Fibroblast of mammary gland (primary cell): Measurements from ENCODE around the gene DNAJC2.

Experiments
- DNase-seq: peaks from one replicate; pipeline ENCODE4 v3.0.0-alpha.2; 2010; ENCODE audit warnings: low read depth
- H3K4me3 ChIP-seq: 2 replicates; pipeline ENCODE4 v1.5.1; 2011; ENCODE audit warnings: low read depth, mild to moderate bottlenecking, low read length, moderate library complexity; ENCODE audit not compliant: control insufficient read depth
- CTCF ChIP-seq: conservative IDR thresholded peaks from 2 replicates; pipeline ENCODE4 v1.5.1; 2011; ENCODE audit warnings: low read depth, low read length, inconsistent platforms; ENCODE audit not compliant: control insufficient read depth, insufficient read depth

Gene DNAJC2

GRCh38 chr7:103343332-103343731 is 1.2 kb downstream of the DNAJC2 start:
- no peak for TF ChIP-seq CTCF
- peak overlapping the region; percentile 90 for H3K4me3 ChIP-seq
- no peak for DNase-seq

- no peak overlapping the region for H3K4me3 ChIP-seq
- DNase-seq: no peak
- TF ChIP-seq CTCF: no peak
Measured at GRCh38 chr7:103341466-103341865, 3.1 kb downstream of the DNAJC2 start.

- no peak for TF ChIP-seq CTCF
- no peak for DNase-seq
Measured at GRCh38 chr7:103338864-103339263, 5.7 kb downstream of the DNAJC2 start.

GRCh38 chr7:103336761-103337160 is 7.8 kb downstream of the DNAJC2 start:
- no peak for DNase-seq
- TF ChIP-seq CTCF: no peak
- H3K4me3 ChIP-seq: no peak overlapping the region

More at GRCh38 chr7:103338864-103339263, 5.7 kb downstream of the DNAJC2 start:
- no peak overlapping the region for H3K4me3 ChIP-seq

DNA sequence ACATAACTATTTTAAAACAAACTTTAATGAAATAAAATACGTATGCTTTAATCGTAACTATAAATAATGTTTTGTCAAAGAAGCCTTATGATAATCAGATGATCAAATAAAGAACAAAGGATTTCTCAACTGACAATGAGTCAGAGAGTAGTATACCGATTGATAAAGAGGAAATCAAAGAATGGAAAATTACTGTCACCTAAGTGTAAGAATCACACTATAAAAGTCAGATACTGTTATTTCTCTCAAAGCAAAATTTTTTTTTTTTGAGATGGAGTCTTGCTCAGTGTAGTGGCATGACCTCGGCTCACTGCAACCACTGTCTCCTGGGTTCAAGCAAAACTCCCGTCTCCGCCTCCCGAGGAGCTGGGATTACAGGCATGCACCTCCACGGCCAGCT is 18.8 kb downstream of the DNAJC2 start:
- H3K4me3 ChIP-seq: no peak overlapping the region
- TF ChIP-seq CTCF: no peak
- DNase-seq: no peak

GRCh38 chr7:103317009-103317408 is 27.6 kb downstream of the DNAJC2 start:
- no peak for TF ChIP-seq CTCF
- no peak for DNase-seq
- H3K4me3 ChIP-seq: no peak overlapping the region

DNA sequence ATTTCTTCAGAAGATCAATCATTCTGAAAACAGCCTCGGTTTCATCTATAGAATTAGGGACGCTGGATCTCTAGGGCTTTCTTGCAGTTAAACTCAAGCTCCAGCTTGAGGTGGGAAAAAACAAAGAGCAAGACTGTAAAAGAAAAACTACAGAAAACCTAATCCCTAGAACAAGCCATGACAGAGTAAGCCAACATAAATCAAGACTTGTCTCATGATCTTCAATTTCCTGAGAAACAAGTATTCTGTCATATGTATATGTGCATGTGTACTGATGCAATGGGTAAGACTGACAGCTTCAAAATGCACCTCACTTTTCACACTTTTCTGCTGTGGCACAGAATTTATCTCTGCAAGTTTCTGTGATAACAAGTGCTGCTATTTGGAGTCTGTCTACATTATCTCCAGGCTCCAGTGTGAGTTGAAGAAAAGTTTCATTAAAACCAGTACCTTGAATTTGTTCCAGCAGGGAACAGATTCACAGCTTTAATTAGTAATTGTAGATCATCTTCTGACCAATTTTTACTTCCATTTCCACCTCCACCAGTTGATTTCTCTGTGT is 28.1 kb downstream of the DNAJC2 start:
- TF ChIP-seq CTCF: no peak
- no peak overlapping the region for H3K4me3 ChIP-seq
- DNase-seq: no peak
